ENCODE results near the gene KANK3.

KANK3 gene

DNA sequence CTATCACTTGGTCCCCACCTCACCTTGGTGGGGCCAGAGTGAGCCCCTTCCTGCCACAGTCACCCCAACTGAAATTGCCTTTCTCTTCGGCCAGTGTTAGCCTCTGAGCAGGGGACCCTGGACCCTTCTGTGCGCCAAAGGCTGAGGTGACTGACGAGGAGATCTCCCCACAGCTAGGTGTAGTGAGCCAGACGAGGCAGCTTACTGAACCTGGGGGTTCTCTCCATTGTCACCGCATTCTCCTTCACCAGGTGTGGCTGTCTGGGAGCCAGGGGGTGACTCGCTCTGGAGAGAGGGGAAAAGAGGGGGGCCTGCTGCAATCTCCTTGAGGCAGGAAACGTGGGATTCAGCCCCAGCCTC lies 20.4 kb downstream of the KANK3 start:
- H3K4me3 ChIP-seq (ENCODE audit: low read length, poor library complexity, severe bottlenecking): peak overlapping the region; percentile 94
- H3F3A ChIP-seq (ENCODE audit: low read depth): no peaks in the 10 kb centered on the region
- no peaks in the 10 kb centered on the region for H3K27me3 ChIP-seq (ENCODE audit: insufficient read depth, low read length, poor library complexity, severe bottlenecking)
- H3K9me3 ChIP-seq (ENCODE audit: insufficient read depth, low read depth, low read length): no peaks in the 10 kb centered on the region
- peaks cover 47% of the 10 kb centered on the region for H3K79me2 ChIP-seq (ENCODE audit: insufficient read depth, low read length)
- TF ChIP-seq, protein P1, sequence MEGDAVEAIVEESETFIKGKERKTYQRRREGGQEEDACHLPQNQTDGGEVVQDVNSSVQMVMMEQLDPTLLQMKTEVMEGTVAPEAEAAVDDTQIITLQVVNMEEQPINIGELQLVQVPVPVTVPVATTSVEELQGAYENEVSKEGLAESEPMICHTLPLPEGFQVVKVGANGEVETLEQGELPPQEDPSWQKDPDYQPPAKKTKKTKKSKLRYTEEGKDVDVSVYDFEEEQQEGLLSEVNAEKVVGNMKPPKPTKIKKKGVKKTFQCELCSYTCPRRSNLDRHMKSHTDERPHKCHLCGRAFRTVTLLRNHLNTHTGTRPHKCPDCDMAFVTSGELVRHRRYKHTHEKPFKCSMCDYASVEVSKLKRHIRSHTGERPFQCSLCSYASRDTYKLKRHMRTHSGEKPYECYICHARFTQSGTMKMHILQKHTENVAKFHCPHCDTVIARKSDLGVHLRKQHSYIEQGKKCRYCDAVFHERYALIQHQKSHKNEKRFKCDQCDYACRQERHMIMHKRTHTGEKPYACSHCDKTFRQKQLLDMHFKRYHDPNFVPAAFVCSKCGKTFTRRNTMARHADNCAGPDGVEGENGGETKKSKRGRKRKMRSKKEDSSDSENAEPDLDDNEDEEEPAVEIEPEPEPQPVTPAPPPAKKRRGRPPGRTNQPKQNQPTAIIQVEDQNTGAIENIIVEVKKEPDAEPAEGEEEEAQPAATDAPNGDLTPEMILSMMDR (conservative IDR thresholded peaks at IDR 0.05; ENCODE audit: low read length): no peak
- TF ChIP-seq EZH2phosphoT487 (IDR thresholded peaks at IDR 0.05; ENCODE audit: borderline replicate concordance): no peak
- H3K9ac ChIP-seq (ENCODE audit: low read depth, low read length, poor library complexity, severe bottlenecking): peak overlapping the region; percentile 99
- H3K4me2 ChIP-seq (ENCODE audit: low read depth, low read length, poor library complexity, severe bottlenecking): peak overlapping the region; percentile 97
- no peak overlapping the region for H2AFZ ChIP-seq (ENCODE audit: low read length)
- peaks cover 27% of the 10 kb centered on the region for H4K20me1 ChIP-seq (ENCODE audit: insufficient read depth, low read length, poor library complexity, severe bottlenecking)
- peaks cover 33% of the 10 kb centered on the region for H3K4me1 ChIP-seq (ENCODE audit: insufficient read depth, low read length, poor library complexity, severe bottlenecking)
- H3K36me3 ChIP-seq (ENCODE audit: insufficient read depth, low read length): no peaks in the 10 kb centered on the region
- no peaks in the 10 kb centered on the region for H3K9me2 ChIP-seq (replicated peaks; ENCODE audit: low read depth, low read length)

GRCh38 chr19:8321986-8322637 lies 20.9 kb downstream of the KANK3 start:
- Histone ChIP-seq H3K4me3 (ENCODE audit: low read length, poor library complexity, severe bottlenecking) (peak overlapping the region; percentile 94), H3K79me2 (ENCODE audit: insufficient read depth, low read length) (peaks cover 47% of the 10 kb centered on the region), H3K36me3 (ENCODE audit: insufficient read depth, low read length) (no peaks in the 10 kb centered on the region), H3K4me2 (ENCODE audit: low read depth, low read length, poor library complexity, severe bottlenecking) (peak overlapping the region; percentile 97), H3K4me1 (ENCODE audit: insufficient read depth, low read length, poor library complexity, severe bottlenecking) (peaks cover 33% of the 10 kb centered on the region), H3K9me2 (replicated peaks; ENCODE audit: low read depth, low read length) (no peaks in the 10 kb centered on the region), H2AFZ (ENCODE audit: low read length) (no peak overlapping the region), H3K9ac (ENCODE audit: low read depth, low read length, poor library complexity, severe bottlenecking) (peak overlapping the region; percentile 99), H3F3A (ENCODE audit: low read depth) (no peaks in the 10 kb centered on the region), H3K27me3 (ENCODE audit: insufficient read depth, low read length, poor library complexity, severe bottlenecking) (no peaks in the 10 kb centered on the region), H3K9me3 (ENCODE audit: insufficient read depth, low read depth, low read length) (no peaks in the 10 kb centered on the region), H4K20me1 (ENCODE audit: insufficient read depth, low read length, poor library complexity, severe bottlenecking) (peaks cover 27% of the 10 kb centered on the region)
- TF ChIP-seq EZH2phosphoT487 (IDR thresholded peaks at IDR 0.05; ENCODE audit: borderline replicate concordance): no peak
- TF ChIP-seq, protein P1 (conservative IDR thresholded peaks at IDR 0.05; ENCODE audit: low read length): no peak

GRCh38 chr19:8321067-8321985 lies 21.7 kb downstream of the KANK3 start, which contains the start of the genes NDUFA7 and RPS28:
NDUFA7 (minus strand) TSS chr19:8321375; CDS start chr19:8321358, 17 bp downstream.
RPS28 (plus strand) TSS chr19:8321496; CDS start chr19:8321531, 35 bp downstream.
- H3K9me2 ChIP-seq (replicated peaks; ENCODE audit: low read depth, low read length): no peaks in the 10 kb centered on the region
- H2AFZ ChIP-seq (ENCODE audit: low read length): peak within 1 kb of the TSS; percentile 37; the same call in 1 of the 2 replicates
- peaks cover 39% of the 10 kb centered on the region for H3K4me1 ChIP-seq (ENCODE audit: insufficient read depth, low read length, poor library complexity, severe bottlenecking)
- no peaks in the 10 kb centered on the region for H3F3A ChIP-seq (ENCODE audit: low read depth)
- TF ChIP-seq EZH2phosphoT487 (IDR thresholded peaks at IDR 0.05; ENCODE audit: borderline replicate concordance): no peak
- TF ChIP-seq, protein P1 (conservative IDR thresholded peaks at IDR 0.05; ENCODE audit: low read length): peak; percentile 17; the same call in 1 of the 2 replicates
- H3K27me3 ChIP-seq (ENCODE audit: insufficient read depth, low read length, poor library complexity, severe bottlenecking): no peaks in the 10 kb centered on the region
- peaks cover 27% of the 10 kb centered on the region for H4K20me1 ChIP-seq (ENCODE audit: insufficient read depth, low read length, poor library complexity, severe bottlenecking)
- H3K9ac ChIP-seq (ENCODE audit: low read depth, low read length, poor library complexity, severe bottlenecking): peak within 1 kb of the TSS; percentile 99
- H3K9me3 ChIP-seq (ENCODE audit: insufficient read depth, low read depth, low read length): no peaks in the 10 kb centered on the region
- H3K4me2 ChIP-seq (ENCODE audit: low read depth, low read length, poor library complexity, severe bottlenecking): peak within 1 kb of the TSS; percentile 97
- peak within 1 kb of the TSS; percentile 94 for H3K4me3 ChIP-seq (ENCODE audit: low read length, poor library complexity, severe bottlenecking)
- peaks cover 47% of the 10 kb centered on the region for H3K79me2 ChIP-seq (ENCODE audit: insufficient read depth, low read length)
- H3K36me3 ChIP-seq (ENCODE audit: insufficient read depth, low read length): no peaks in the 10 kb centered on the region

Data from Loucy (cell line).